GM10248 (cell line): ENCODE results near the gene SCD.
"Not testable (repeated sequence)": the region's sequence is repeated elsewhere in the genome, so short reads cannot be mapped to it uniquely, and the experiment has no call there.

Source experiments
- CTCF ChIA-PET: fragments of 300-600 bp; sonication (Branson Sonifier 250); formaldehyde crosslinking; extraction: SDS; loops from one replicate; lab custom pipeline; 2021; ENCODE audit warnings: antibody characterized with exemption; lab: Yijun Ruan, JAX
- POLR2A ChIA-PET: fragments of 350-650 bp; sonication (Branson Sonifier 250); formaldehyde crosslinking; extraction: SDS; loops from one replicate; lab custom pipeline; 2020; ENCODE audit warnings: antibody characterized with exemption; lab: Yijun Ruan, JAX
- DNase-seq: peaks from one replicate; pipeline ENCODE4 v3.0.0; 2012; ENCODE audit errors: extremely low spot score
- CTCF ChIP-seq: IDR thresholded peaks from 2 replicates; pipeline ENCODE4 v1.5.1; 2012; ENCODE audit warnings: mild to moderate bottlenecking, low read depth; ENCODE audit errors: extremely low read depth, missing control alignments, control extremely low read depth

SCD gene

GRCh38 chr10:100346765-100347567, at the start of gene SCD:
TSS of gene SCD (plus strand) at chr10:100347233. CDS start at chr10:100347505, 272 bp downstream.
- ChIA-PET CTCF (interaction anchor here (0.9 to 12.6 kb wide), 6 partner anchors 9 to 86 kb away, joined by 3 to 147 read pairs (median 8); partner anchors contain the start of gene PKD2L1), POLR2A (interaction anchor here (2.3 kb wide), 1 partner anchor 20 kb away, joined by 7 read pairs; no protein-coding TSS in a partner anchor)
- DNase-seq: peak; percentile 95
- no peak for TF ChIP-seq CTCF

- ChIA-PET POLR2A (interaction anchor here (0.6 kb wide), 1 partner anchor 10 kb away, joined by 3 read pairs; no protein-coding TSS in a partner anchor), CTCF (interaction anchor here (1.1 to 4.1 kb wide), 5 partner anchors 12 to 221 kb away, joined by 3 to 11 read pairs (median 4); no protein-coding TSS in a partner anchor)
- DNase-seq: no peak
- no peak for TF ChIP-seq CTCF
Observed at GRCh38 chr10:100297242-100297641, 49.8 kb upstream of the SCD start.

GRCh38 chr10:100301123-100301522, 45.9 kb upstream of the SCD start:
- DNase-seq, CTCF ChIA-PET, POLR2A ChIA-PET: not testable (repeated sequence)

GRCh38 chr10:100303724-100304319, 43.2 kb upstream of the SCD start:
- peak; percentile 60 for DNase-seq
- CTCF ChIA-PET: interaction anchor here (0.7 to 2.1 kb wide), 5 partner anchors 9 to 215 kb away, joined by 3 to 7 read pairs (median 4); no protein-coding TSS in a partner anchor
- POLR2A ChIA-PET: no interaction called here
- peak; percentile 55 for TF ChIP-seq CTCF

GRCh38 chr10:100304414-100304813, 42.6 kb upstream of the SCD start:
- ChIA-PET POLR2A (interaction anchor here (0.6 kb wide), 1 partner anchor 28 kb away, joined by 4 read pairs; no protein-coding TSS in a partner anchor), CTCF (interaction anchor here (1.0 to 2.1 kb wide), 6 partner anchors 9 to 214 kb away, joined by 3 to 7 read pairs (median 4); no protein-coding TSS in a partner anchor)
- DNase-seq: no peak
- TF ChIP-seq CTCF: no peak

GRCh38 chr10:100306861-100307260, 40.2 kb upstream of the SCD start:
- no peak for TF ChIP-seq CTCF
- POLR2A ChIA-PET: no interaction called here
- CTCF ChIA-PET: no interaction called here

GRCh38 chr10:100307684-100308083, 39.3 kb upstream of the SCD start:
- POLR2A ChIA-PET: no interaction called here
- DNase-seq: no peak
- TF ChIP-seq CTCF: no peak
- CTCF ChIA-PET: no interaction called here

More at GRCh38 chr10:100306861-100307260, 40.2 kb upstream of the SCD start:
- DNase-seq: no peak
